Activated T-cell treated with anti-CD3 and anti-CD28 coated beads for 48 hours (primary cell): Measurements from ENCODE around the gene NHSL2.
"Not testable (repeated sequence)": the region's sequence is repeated elsewhere in the genome, so short reads cannot be mapped to it uniquely, and the experiment has no call there.

Experiments
- DNase-seq: peaks from one replicate; pipeline ENCODE4 v3.0.0-alpha.2; 2020; ENCODE audit warnings: low read depth

Gene NHSL2

DNA sequence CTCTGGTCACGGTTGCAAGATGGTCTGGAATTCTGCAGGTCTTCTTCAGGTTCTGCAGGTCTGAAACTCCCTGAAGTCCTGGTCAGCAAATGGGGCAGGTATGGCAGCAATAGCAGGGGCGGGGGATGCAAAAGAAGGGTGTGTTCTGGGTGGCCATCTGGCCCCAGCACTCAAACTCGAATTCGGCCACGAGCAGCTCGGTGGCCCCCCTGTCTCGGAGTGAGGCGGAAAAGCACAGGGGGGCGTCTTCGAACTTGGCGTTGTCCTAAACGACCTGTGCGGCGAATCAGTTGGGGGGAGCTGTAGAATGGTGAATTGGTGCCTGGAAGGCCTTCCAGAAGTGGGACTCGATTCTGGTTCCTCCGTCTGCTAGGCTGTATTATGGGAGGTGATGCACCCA lies 219.0 kb downstream of the NHSL2 start:
- DNase-seq, result no peak

DNA sequence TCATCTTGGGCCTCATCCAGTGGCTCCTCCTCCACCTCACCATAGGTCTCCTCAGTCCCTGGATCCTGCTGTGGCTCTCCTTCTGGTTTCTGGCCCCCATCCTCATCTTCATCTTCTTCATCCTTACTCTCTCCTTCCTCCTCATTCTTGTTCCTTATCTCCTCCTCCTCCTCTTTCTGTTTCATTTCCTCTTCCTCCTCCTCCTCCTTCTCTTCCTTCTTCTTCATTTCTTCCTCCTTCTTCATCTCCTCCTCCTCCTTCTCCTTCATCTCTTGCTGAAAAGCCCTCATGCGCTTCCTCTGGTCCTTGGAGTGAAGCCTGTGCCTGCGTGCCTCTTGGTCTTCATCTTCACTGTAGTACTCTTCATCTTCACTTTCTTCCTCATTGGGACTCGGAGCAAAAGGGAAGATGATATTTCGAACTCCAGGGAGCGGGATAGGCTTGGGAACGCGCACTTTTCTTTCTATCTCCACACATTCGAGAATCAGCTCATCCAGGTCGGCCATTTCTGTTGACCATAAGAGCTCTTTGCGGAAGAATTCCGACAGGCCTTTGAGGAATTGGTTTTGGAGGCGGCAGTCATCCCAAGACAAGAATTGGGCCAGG lies 219.6 kb downstream of the NHSL2 start:
- no peak for DNase-seq

GRCh38 chrX:72130762-72131250 lies 220.2 kb downstream of the NHSL2 start:
- no peak for DNase-seq

DNA sequence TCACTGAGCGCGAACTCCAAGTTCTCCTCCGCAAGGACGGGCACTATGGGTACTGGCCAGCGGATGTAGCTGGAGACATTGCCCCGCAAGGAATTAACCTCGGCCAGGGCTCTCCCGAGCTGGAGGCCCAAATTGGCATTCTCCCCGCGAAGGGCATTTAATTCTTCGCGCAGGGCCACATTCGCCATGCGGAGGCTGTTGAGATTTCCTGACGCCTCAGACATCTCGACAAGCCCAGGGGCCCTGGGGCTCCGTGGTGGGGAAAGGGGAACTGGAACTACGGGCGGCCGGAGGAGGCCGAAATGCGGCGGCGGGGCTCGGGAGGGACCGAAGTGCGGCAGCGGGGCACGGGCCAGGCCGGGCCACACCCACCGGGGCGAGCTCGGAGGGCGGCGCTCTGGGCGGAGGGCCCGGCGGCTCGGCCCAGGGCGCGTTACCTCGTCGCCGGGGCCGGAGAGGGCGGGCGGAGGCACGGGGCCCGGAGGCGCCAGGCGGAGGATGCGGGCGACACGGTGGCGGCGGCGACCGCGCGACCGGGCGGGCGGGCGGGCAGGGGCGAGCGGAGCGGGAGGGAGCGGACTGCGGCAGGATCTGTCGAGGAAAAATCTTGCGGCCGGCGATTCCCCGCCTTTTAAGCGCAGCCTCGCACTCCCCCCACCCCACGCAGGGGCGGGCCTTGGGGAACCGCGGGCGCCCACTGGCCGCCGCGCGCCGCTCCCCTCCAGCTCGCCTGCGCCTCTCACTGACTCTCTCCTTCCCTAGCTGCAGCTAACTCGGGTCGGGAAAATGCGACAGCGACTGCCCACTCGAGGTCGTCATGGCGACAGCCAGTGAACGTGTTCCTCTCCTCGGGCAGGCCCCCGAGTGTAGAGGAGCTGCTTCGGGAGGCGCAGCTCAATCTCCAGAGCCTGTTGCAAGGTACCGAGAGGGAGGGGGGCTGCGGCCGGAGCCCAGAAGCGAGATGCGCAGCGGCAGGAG lies 221.0 kb downstream of the NHSL2 start, which contains the start of gene RTL5:
RTL5 (minus strand) TSS at position 599 of the 978 bp plus-strand sequence.
- peak; percentile 26 for DNase-seq

DNA sequence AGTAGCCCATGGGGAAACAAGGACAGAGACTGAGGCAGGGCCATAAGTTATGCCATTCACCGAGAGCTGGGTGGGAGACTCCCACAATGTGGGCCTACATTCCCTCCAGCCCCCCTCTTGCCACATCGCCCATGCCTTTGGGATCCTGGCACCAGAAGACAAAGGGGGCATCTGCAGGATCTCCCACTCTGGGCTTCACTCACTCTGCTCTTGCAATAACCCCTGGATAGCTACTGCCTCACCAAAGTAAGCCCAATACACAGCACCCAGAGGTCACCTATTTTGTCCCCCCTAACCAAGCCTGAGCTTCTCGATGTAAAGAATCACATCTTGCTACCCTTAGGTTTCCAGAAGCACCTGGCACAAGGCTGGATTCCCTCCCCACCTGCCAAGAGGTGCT lies 221.8 kb downstream of the NHSL2 start:
- DNase-seq, result no peak

DNA sequence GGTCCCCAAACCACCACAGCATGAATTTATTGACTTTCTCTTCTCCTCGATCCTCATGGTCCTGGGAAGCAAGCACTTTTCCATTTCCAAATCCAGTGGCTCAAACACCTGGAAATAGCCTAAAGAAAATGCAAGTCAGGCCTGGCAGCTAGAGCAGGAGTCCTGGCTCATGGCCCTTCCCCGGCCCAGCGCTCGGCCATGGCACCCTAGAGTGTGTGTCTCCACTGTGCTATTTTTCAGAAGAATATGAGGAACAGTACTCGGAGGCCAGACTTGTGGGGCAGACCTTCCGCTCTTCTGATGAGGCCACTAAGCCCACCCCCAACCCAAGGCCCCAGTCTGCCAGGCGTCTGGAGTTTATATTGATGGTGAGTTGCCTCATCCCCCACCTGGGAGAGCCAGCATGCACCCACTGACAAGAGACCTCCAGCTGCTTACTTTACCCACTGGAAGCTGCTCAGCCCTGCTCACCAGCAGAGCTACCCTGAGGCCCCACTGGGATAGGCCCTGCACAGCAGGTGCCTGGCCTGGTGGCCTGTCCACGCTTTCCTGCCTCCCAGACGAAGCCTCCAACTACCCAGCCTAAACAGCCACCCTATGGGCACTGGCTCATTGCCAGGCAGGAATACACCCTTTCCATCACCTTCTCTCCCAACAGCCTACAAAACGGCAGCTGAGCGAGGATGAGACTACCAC lies 223.4 kb downstream of the NHSL2 start:
- DNase-seq, result no peak

- DNase-seq, result no peak
Observed at GRCh38 chrX:72137846-72138495, 227.3 kb downstream of the NHSL2 start.

DNA sequence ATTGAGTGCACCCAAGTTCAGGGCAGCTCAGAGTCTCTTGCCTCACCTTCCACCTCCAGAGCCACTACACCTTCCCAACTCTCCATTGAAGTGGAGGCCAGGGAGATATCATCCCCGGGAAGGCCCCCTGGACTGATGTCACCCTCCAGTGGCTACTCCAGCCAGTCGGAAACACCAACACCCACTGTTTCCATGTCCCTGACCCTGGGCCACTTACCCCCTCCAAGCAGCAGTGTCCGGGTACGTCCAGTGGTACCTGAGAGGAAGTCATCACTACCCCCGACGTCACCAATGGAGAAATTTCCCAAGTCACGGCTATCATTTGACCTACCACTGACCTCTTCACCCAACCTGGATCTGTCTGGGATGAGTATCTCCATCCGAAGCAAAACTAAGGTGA lies 228.9 kb downstream of the NHSL2 start:
- no peak for DNase-seq

GRCh38 chrX:72141372-72142004 lies 230.8 kb downstream of the NHSL2 start:
- no peak for DNase-seq

- no peak for DNase-seq
Observed at GRCh38 chrX:72142094-72142793, 231.6 kb downstream of the NHSL2 start.

DNA sequence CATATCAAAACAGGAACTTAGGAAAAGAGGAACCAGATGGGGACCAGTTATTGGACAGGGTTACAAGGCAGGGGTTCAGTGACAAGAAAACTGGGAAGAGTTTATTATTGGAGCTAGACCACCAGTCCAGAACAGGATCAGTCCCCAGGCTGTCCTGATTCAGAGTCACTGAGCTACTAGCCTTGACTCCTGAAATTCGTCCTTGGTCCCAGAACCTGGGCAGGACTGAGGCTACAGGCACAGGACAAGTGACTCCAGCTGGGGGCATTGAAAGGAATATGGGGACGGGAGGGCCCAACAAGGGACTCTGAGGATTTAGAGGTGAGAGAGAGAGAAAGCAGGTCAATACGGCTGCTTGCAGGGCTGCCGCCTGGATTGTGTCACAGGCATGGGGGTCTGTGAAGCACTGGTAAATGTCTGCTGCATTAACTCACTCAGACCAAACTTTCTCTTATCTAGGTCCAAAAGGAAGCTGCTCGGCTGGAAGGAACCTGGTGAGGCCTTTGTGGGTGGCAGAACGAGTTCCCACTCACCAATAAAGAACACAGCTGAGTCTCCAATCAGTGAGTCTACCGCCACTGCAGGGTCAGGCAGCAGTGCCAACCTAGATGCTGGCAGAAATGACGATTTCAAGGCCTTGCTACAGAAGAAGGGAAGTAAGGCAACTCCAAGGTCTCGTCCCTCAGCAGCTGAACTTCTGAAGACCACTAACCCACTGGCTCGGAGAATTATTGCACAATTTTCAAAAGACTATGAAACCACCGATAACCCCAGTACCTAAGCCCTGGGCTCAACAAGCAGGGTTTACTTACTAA lies 232.4 kb downstream of the NHSL2 start:
- DNase-seq, result no peak

- no peak for DNase-seq
Observed at GRCh38 chrX:72143609-72143907, 232.9 kb downstream of the NHSL2 start.

DNA sequence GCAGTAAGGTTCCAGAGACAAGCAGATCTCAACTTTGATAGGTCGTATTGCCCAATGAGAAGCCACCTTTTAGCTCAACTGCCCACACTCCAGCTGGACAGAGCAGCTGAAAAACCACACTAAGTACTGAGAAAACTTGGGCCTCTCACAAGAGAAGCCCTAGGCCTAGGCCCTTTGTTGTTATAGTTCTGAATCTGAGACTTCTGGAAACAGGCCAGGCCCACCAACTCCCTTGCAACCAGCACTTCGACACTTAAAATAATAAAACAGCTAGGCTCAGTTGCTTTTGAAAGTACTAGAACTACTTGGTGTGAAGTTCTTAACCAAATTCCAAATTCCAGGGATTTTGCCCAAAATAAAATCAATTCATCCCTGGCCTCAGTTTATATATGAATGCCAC lies 234.5 kb downstream of the NHSL2 start:
- no peak for DNase-seq

- DNase-seq, result no peak
Observed at GRCh38 chrX:72146527-72146926, 235.9 kb downstream of the NHSL2 start.

DNA sequence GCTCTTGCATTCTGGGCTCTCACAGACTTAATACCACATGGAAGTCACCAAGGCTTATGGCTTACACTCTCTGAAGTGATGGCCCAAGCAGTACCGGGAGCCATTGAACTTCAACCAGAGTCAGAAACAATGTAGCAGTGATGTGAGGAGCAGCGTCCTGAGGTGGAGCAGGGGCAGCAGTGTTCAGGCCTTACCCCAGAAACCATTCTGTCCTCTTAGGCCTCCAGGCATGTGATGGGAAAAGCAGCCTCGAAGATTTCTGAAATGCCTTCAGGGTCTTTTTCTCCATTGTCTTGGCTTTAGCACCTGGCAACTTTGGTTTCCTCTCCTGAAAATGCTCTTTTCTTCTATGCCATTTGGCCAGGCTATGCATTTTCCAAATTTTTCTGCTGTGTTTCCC lies 248.1 kb downstream of the NHSL2 start:
- DNase-seq, result no peak

- DNase-seq, result no peak
Observed at GRCh38 chrX:72159769-72160168, 249.1 kb downstream of the NHSL2 start.

GRCh38 chrX:72165551-72165950 lies 254.9 kb downstream of the NHSL2 start:
- DNase-seq, result no peak

DNA sequence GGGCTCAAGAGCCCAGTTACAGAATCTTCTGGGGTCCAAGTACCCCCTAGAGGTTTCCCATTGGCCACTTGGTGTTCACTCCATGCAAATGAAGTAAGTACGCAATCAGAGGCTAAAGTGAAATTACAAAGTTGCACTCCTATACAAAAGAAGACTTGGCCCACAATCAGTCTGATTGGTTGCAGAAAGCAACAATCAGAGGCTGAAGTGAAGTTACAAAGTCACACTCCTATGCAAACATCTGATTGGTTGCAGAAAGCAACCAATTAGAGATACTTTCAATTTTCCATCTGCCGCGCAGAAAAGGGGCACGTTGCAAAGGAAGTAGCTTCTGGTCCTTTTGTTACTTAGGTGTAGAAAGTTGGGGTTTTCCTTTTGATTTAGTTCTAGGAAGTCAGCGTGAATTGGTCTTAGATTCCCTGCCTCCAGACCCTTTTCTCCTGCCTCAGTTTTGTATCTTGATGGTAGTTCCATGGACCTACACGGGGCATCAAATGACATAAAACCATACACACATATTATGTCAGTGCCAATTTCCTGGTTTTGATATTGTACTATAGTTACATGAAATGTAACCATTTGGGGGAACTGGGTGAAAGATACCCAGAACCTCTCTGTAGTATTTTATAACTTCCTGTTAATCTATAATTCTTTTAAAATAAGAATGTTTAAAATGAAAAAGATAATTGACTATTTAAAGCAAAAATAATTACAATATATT lies 258.5 kb downstream of the NHSL2 start:
- DNase-seq, result no peak

- not testable (repeated sequence) for DNase-seq
Observed at GRCh38 chrX:72176289-72176688, 265.6 kb downstream of the NHSL2 start.

- DNase-seq, result no peak
Observed at GRCh38 chrX:72176981-72177380, 266.3 kb downstream of the NHSL2 start.
